NCI-H345 (cell line): Measurements from ENCODE around the gene MRPS2.
"Not testable (repeated sequence)": the region's sequence is repeated elsewhere in the genome, so short reads cannot be mapped to it uniquely, and the experiment has no call there.

Experiments
- DNase-seq: peaks from one replicate; lab custom pipeline; 2025; lab: John Stamatoyannopoulos, UW

MRPS2 gene

GRCh38 chr9:135500525-135501260, at the start of gene MRPS2:
MRPS2 (plus strand) TSS chr9:135500682; CDS start chr9:135500711, 29 bp downstream.
- DNase-seq, result peak; percentile 91

DNA sequence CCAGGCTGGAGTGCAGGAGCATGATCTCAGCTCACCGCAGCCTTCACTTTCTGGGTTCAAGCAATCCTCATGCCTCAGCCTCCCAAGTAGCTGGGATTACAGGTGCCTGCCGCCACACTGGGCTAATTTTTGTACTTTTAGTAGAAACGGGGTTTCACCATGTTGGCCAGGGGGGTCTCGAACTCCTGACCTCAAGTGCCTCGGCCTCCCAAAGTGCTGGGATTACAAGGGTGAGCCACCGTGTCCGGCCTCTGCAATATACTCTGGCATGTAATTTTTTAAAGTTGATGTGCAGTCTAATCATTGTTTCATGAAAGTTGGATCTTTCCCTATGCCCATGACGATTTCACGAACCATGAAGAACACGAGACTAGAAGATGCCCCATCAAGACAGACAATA, 49.5 kb upstream of the MRPS2 start:
- no peak for DNase-seq

- DNase-seq, result not testable (repeated sequence)
Measured at GRCh38 chr9:135451909-135452308, 48.6 kb upstream of the MRPS2 start.

- DNase-seq, result no peak
Measured at GRCh38 chr9:135454737-135455136, 45.7 kb upstream of the MRPS2 start.

- no peak for DNase-seq
Measured at GRCh38 chr9:135455401-135456030, 45.0 kb upstream of the MRPS2 start.

GRCh38 chr9:135456436-135457104, 43.9 kb upstream of the MRPS2 start:
- no peak for DNase-seq

- DNase-seq, result not testable (repeated sequence)
Measured at GRCh38 chr9:135458478-135458877, 42.0 kb upstream of the MRPS2 start.

DNA sequence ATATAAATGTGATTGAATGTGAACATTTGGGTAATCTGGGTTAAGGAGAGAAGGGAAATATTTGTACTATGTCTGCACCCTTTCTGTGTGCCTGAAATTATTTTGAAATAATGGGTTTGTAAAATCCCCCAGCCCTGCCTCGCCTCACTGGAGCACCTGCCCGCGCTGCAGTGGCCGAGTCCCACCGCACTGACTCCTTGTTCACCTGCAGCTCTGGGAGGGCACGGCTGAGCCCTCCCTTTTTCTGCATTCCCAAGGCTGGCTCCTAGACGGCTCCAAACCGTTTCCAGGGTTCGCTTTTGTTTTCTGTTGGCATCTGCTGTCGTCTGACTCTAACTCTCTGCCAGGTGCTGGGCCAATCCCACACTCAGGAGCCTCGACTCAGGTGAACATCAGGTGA, 38.5 kb upstream of the MRPS2 start:
- DNase-seq, result no peak

GRCh38 chr9:135463140-135463539, 37.3 kb upstream of the MRPS2 start:
- DNase-seq, result no peak

DNA sequence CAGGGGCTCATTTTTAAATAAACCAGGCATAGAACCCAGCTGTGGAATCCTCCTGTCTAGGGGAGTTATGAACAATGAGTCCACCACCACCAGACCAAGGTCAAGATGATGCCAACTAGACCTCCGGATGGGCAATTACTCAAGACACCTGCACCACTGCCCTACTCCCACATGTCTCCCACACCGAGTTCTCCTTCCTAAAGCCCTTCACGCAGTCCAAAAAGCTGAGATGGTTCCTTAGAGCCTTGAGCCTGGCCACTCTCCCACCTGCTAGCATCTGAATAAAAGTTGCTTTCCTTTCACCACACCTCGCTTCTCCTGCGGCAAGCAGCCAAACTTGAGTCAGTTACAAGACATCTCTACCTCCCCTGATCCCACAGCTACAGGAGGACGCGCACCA, 36.3 kb upstream of the MRPS2 start:
- no peak for DNase-seq

GRCh38 chr9:135468854-135469521, 31.5 kb upstream of the MRPS2 start:
- no peak for DNase-seq

DNA sequence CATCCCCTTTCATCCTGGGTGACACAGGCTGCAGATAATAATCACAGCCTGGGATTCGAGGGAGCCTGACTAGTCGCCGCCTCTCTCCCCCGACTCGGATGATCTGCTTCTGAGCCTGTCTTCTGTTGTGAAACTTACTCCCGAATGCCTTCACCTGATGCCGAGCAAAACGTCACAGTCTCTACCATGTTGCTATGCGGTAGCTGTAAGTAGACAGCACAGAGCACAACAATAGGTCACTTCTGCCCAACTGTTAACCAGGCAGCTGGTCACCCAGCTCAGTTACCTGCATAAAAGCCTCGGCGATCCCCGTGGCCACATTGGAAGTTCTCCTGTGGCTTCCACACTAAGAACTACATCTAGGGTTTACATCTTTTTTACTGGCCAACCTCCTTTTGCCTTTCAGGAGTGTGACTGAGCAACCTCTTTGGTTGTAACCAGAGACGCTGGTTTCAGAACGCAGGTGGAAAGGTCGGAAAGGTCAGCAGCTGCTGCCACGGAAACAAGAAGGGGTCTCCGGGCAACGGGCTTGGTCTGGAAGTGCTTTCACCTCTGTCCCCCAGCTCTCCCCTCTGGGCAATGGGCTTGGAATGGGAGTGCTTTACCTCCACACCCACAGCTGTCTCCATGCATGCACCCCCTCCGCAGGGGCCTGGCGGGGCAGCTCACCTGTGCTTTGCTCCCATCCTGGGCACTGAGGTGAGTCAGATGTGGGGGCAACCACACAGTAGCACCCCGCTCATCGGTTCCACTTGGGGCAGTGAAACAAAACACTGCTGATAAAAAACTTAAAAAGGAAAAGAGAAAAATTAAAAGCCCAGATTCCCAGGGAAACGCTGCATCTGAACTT, 28.5 kb upstream of the MRPS2 start:
- DNase-seq, result no peak

- DNase-seq, result no peak
Measured at GRCh38 chr9:135473972-135474543, 26.4 kb upstream of the MRPS2 start.

DNA sequence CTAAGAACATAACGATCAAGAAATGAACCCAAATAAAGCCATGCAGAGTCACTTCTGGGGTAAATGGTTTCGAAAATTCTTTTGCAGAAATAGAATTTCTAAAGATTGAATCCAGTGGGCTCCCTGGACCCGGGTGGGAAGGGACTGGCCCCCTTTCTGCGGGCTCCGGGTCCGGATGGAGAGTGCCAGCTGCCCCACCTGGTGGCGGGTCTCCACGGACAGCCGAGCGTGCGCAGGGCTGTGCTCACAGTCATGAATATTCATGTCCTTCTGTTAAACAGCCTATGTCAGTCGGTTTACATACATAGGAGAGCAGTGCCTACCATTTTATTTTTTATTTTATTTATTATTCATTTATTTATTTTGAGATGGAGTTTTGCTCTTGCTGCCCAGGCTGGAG, 25.6 kb upstream of the MRPS2 start:
- DNase-seq, result peak; percentile 53

DNA sequence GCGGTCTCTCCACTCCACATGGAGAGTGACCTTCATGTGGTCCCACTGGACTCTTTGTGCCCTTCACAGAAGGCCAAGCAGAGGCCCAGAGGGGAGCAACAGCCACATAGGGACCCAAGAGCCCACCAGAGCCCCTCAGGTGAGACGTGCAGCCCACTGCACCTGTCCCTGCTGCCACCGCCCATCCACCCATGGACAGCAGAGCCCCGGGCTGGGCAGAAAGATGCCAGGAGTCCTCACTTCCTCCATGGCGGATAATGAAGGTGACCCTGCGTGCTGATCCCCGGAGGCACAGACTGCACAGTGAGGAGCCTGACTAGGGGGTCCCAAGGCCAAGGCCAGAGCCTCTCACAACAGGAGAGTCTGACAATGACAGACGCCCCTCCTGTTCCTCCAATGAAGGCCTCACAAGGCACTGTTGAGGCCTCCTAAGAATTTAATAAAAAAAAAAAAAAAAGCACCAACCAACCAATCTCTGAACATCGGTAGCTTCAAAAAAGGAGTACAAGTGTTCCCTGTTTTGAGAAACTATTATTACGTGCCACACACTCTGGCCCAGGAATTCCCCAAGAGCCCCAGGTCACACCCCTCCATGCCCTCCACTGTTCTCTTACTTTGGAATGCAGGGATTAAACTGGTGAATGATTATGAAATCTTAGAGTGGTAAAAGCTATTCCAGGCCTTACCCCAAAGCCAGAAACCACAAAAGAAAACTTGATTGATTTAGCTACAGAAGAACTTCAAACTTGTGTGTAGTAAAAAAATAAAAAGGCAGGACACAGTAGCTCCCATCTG, 23.7 kb upstream of the MRPS2 start:
- no peak for DNase-seq

DNA sequence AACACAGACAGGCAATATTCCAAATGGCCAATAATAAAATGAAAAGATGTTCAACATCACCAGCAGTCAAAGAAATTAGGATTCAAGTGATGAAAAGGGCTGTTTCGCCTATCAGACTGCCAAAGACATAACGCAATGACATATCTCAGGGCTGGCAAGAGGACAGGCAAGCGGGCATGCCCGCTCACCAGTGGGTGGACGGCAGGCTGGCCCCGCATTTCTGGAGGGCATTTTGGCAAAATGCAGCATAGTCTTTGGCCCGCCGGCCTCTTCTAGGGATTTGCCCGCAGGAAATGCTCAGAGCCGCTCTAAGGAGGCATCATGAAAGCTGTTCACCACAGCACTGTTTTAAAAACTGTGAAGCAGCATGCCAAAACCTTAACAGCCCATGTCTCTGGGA, 22.3 kb upstream of the MRPS2 start:
- no peak for DNase-seq

DNA sequence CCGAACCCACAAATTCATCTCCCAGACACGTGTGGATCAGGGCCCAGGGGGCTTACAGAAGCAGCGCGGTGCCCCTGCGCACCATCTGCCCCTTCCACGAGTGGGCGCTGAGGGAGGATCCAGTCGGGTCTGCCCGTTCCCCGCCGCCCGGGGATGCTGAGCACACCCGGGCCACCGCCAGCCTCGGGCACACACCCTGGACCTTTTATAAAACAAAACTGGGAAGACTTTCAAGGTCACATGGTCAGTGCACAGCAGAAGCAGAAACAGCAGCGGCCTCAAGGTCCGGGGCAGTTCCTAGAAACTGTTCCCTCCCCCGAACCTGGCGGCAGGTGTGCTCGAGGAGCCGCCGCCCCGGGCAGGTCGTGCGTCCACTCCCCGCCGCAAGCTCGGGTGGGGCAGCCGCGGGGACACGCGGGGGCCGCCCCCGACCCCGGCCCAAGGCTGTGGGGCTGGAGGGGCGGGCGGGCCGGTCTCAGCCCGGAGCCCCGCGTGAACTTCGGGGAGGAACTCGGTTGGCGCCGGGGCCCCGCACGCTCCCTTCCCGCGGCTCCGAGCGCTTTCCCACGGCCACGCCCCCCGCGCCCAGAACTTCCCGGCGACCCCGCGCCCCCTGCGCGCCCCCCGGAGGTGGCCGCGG, 21.5 kb upstream of the MRPS2 start:
- peak; percentile 36 for DNase-seq

DNA sequence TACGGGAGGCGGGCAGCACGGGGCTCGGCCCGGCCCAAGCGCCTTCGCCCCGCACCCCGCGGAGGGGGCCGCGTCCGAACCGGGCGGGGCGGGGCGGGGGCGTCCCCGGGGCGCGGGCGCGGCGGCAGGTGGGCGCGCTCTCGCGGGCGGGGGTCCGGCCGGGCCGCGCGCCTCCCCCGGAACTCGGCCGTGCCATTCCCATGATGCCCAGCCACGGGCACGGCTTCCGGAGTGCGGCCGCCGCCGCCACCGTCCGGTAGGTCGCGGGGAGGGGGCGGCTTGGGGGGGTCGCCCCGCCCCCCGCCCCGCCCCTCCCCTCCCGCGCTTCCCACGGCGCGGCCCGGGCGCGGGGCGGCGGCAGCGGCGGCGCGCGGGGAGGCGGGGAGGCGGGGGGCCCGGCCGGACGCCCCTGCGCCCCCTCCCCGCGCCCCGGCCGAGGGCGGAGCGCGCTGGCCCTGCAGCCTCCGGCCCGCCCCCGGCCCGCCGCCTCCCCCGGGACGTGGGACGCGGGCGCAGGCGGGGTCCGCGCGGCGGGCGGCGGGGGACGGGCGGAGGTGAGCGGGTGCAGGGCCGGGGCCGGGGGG, 20.9 kb upstream of the MRPS2 start, which contains the start of gene PPP1R26:
PPP1R26 (plus strand) TSS at position 314 of the 584 bp plus-strand sequence. CDS start 4,729 bp downstream, outside the sequence.
- peak; percentile 64 for DNase-seq
